Astrocyte of the cerebellum (primary cell): ENCODE data around the gene RAD51AP2.

Experiments used
- DNase-seq: peaks from one replicate; pipeline ENCODE4 v3.0.0-alpha.2; 2011; ENCODE audit warnings: low read depth
- H3K4me3 ChIP-seq: 2 replicates; pipeline ENCODE4 v1.5.1; 2011; ENCODE audit warnings: mild to moderate bottlenecking, low read depth, low read length, moderate library complexity
- CTCF ChIP-seq: IDR thresholded peaks from 2 replicates; pipeline ENCODE4 v1.5.1; 2012; ENCODE audit warnings: low read length, low read depth, moderate library complexity, mild to moderate bottlenecking; ENCODE audit errors: missing control alignments
- in situ Hi-C: cut with HindIII; loops from 2 replicates; pipeline ENCODE4 v1.10.0; 2017; ENCODE audit warnings: low sequenced_read_pairs

Gene RAD51AP2

GRCh38 chr2:17538022-17538843 is 20.0 kb upstream of the RAD51AP2 start:
- in situ Hi-C loops, result no loop called here
- H3K4me3 ChIP-seq, result peak overlapping the region; percentile 64
- TF ChIP-seq CTCF, result no peak
- DNase-seq, result no peak

- in situ Hi-C loops, result no loop called here
- H3K4me3 ChIP-seq, result no peak overlapping the region
- TF ChIP-seq CTCF, result no peak
- no peak for DNase-seq
These were observed 18.2 kb upstream of the RAD51AP2 start for GRCh38 chr2:17536416-17536815.

- DNase-seq, result no peak
- no peak for TF ChIP-seq CTCF
- no peak overlapping the region for H3K4me3 ChIP-seq
- in situ Hi-C loops, result no loop called here
These were observed 15.3 kb upstream of the RAD51AP2 start for GRCh38 chr2:17533546-17533945.

GRCh38 chr2:17529771-17530170 is 11.5 kb upstream of the RAD51AP2 start:
- TF ChIP-seq CTCF, result no peak
- no peak overlapping the region for H3K4me3 ChIP-seq
- no peak for DNase-seq
- in situ Hi-C loops, result no loop called here

GRCh38 chr2:17522303-17522702 is 4.1 kb upstream of the RAD51AP2 start:
- no peak overlapping the region for H3K4me3 ChIP-seq
- DNase-seq, result no peak
- in situ Hi-C loops, result no loop called here
- no peak for TF ChIP-seq CTCF

GRCh38 chr2:17521621-17522020 is 3.4 kb upstream of the RAD51AP2 start:
- no peak for TF ChIP-seq CTCF
- in situ Hi-C loops, result no loop called here
- no peak overlapping the region for H3K4me3 ChIP-seq
- no peak for DNase-seq
